HepG2 (cell line): ENCODE measurements around the gene NANOG. TPM values are rescaled to one million over a fixed set of nuclear protein-coding genes. Genes with fewer than 3 reads are reported as not detected.

ENCODE experiments used
- ATAC-seq: fragments of 200-7000 bp; cut with Tn5 transposase; 3 replicates; pipeline ENCODE4 v1.9.1; 2020; ENCODE audit warnings: mild to moderate bottlenecking, moderate library complexity
- BruUV-seq: library from RNA; stranded (reverse); fragments of 400-500 nt; replicated peaks from 2 replicates; lab custom pipeline; 2021; lab: Mats Ljungman, UMichigan
- CTCF ChIA-PET: fragments of 300-600 bp; formaldehyde crosslinking; extraction: SDS; loops from one replicate; lab custom pipeline; 2021; ENCODE audit warnings: low total read pairs, inconsistent platforms, low intra/inter-chr PET ratio; lab: Yijun Ruan, JAX
- POLR2A ChIA-PET: fragments of 350-600 bp; sonication (Branson Sonifier 250); formaldehyde crosslinking; loops from one replicate; lab custom pipeline; 2020; ENCODE audit warnings: antibody characterized with exemption, inconsistent platforms; lab: Yijun Ruan, JAX
- DNase-seq: peaks from one replicate; pipeline ENCODE4 v3.0.0-alpha.2; 2015; ENCODE audit warnings: low spot score
- FAIRE-seq: peaks from 3 replicates; lab custom pipeline; 2011; peaks lifted over from hg19 to GRCh38; lab: Jason Lieb, UNC
- H2AFZ ChIP-seq: one replicate; pipeline ENCODE4 v1.6.1; 2011; ENCODE audit warnings: low read length, inconsistent platforms
- H3K27ac ChIP-seq: fragments of 300-600 bp; 3 replicates; pipeline ENCODE4 v1.8.0; 2011; ENCODE audit warnings: mixed run types, mild to moderate bottlenecking, mixed read lengths, low read length, inconsistent platforms; ENCODE audit not compliant: insufficient read depth; ENCODE audit errors: extremely low read length
- H3K27me3 ChIP-seq, 2 experiments: fragments of 200-600 bp in 1 of 2; 2 replicates in 1 of 2; 3 replicates in 1 of 2; pipeline versions ENCODE4 v1.6.0 to v1.8.0; 2011; ENCODE audit warnings: low read length in 2 of 2, mild to moderate bottlenecking in 2 of 2, moderate library complexity in 2 of 2, inconsistent platforms in 1 of 2; ENCODE audit not compliant: insufficient read depth in 2 of 2, control insufficient read depth in 1 of 2
- H3K36me3 ChIP-seq, 2 experiments: fragments of 200-600 bp in 1 of 2; replicated peaks in 1 of 2; 2 replicates in 1 of 2; 3 replicates in 1 of 2; pipeline versions ENCODE4 v1.5.1 to v1.8.0; 2011; ENCODE audit warnings: low read length in 2 of 2, inconsistent platforms in 1 of 2; ENCODE audit not compliant: insufficient read depth in 2 of 2, control insufficient read depth in 1 of 2
- H3K4me1 ChIP-seq: 2 replicates; pipeline ENCODE4 v1.5.1; 2012; ENCODE audit warnings: low read length, inconsistent platforms; ENCODE audit not compliant: insufficient read depth
- H3K4me2 ChIP-seq: 2 replicates; pipeline ENCODE4 v1.6.0; 2011; ENCODE audit warnings: low read depth, low read length, inconsistent platforms
- H3K4me3 ChIP-seq, 3 experiments: fragments of 200-600 bp in 1 of 3; sonication (generic), shearing (Covaris generic) in 1 of 3; replicated peaks in 1 of 3; 2 replicates each; pipeline ENCODE4 v1.5.1; 2011 to 2016; ENCODE audit warnings: low read length in 3 of 3, inconsistent platforms in 2 of 3, low read depth in 2 of 3, mild to moderate bottlenecking in 2 of 3, control low read depth in 1 of 3, mixed read lengths in 1 of 3; ENCODE audit not compliant: insufficient read depth in 1 of 3
- H3K79me2 ChIP-seq: one replicate; pipeline ENCODE4 v1.6.1; 2011; ENCODE audit warnings: low read length, inconsistent platforms; ENCODE audit not compliant: insufficient read depth
- H3K9ac ChIP-seq: 2 replicates; pipeline ENCODE4 v1.6.0; 2011; ENCODE audit warnings: mild to moderate bottlenecking, low read depth, low read length, inconsistent platforms; ENCODE audit not compliant: insufficient read depth
- H3K9me3 ChIP-seq: 2 replicates; pipeline ENCODE4 v1.5.1; 2012; ENCODE audit warnings: mild to moderate bottlenecking, low read length
- H4K20me1 ChIP-seq: 2 replicates; pipeline ENCODE4 v1.6.0; 2011; ENCODE audit warnings: inconsistent platforms, mild to moderate bottlenecking, low read length, moderate library complexity; ENCODE audit not compliant: insufficient read depth
- CREB1 ChIP-seq, 2 experiments: fragments of 450-650 bp in 1 of 2; IDR thresholded peaks; 2 replicates each; pipeline ENCODE4 v1.6.1; 2016 to 2017; ENCODE audit warnings: control low read depth in 1 of 2, mild to moderate bottlenecking in 1 of 2, missing compliant biosample characterization in 1 of 2, missing genetic modification characterization in 1 of 2
- DZIP1 ChIP-seq: sonication (generic); formaldehyde crosslinking; IDR thresholded peaks from 2 replicates; pipeline ENCODE4 v1.5.0; 2020; ENCODE audit warnings: mild to moderate bottlenecking, missing genetic modification reagents
- GZF1 ChIP-seq: sonication (generic); formaldehyde crosslinking; IDR thresholded peaks from 2 replicates; pipeline ENCODE4 v1.5.1; 2020; ENCODE audit warnings: mild to moderate bottlenecking, missing genetic modification reagents
- JUN ChIP-seq: sonication (generic); formaldehyde crosslinking; IDR thresholded peaks from 2 replicates; pipeline ENCODE4 v1.4.0; 2020; ENCODE audit warnings: mild to moderate bottlenecking, missing genetic modification reagents
- NR2C2 ChIP-seq: sonication (generic); formaldehyde crosslinking; IDR thresholded peaks from 2 replicates; pipeline ENCODE4 v1.4.0; 2020; ENCODE audit warnings: missing genetic modification reagents, mild to moderate bottlenecking, moderate library complexity, borderline replicate concordance
- SNAPC4 ChIP-seq: sonication (generic); formaldehyde crosslinking; IDR thresholded peaks from 2 replicates; pipeline ENCODE4 v1.4.0; 2020; ENCODE audit warnings: mild to moderate bottlenecking, missing genetic modification reagents
- ZBTB10 ChIP-seq: sonication (generic); formaldehyde crosslinking; IDR thresholded peaks from 2 replicates; pipeline ENCODE4 v1.4.0; 2020; ENCODE audit warnings: missing genetic modification reagents, borderline replicate concordance
- ZFX ChIP-seq: sonication (generic); formaldehyde crosslinking; IDR thresholded peaks from 2 replicates; pipeline ENCODE4 v1.4.0; 2020; ENCODE audit warnings: mild to moderate bottlenecking, low read depth, missing genetic modification reagents, moderate library complexity
- ZMAT3 ChIP-seq: sonication (generic); formaldehyde crosslinking; conservative IDR thresholded peaks from 2 replicates; pipeline ENCODE4 v1.7.0; 2021; ENCODE audit warnings: missing genetic modification reagents
- ZNF33A ChIP-seq: sonication (generic); formaldehyde crosslinking; IDR thresholded peaks from 2 replicates; pipeline ENCODE4 v1.5.1; 2020; ENCODE audit warnings: missing genetic modification reagents, mild to moderate bottlenecking, moderate library complexity, borderline replicate concordance
- whole genome bisulfite sequencing: methylation state at CpG from one replicate; pipeline ENCODE4 v1.1.6; 2017; ENCODE audit warnings: low lambda C conversion rate; 5-methylcytosine and 5-hydroxymethylcytosine counted together
- in situ Hi-C: cut with HindIII; loops from 2 replicates; pipeline ENCODE4 v1.10.0; 2017; ENCODE audit warnings: low pct_unique_long_range_greater_than_20kb; ENCODE audit not compliant: extremely low pct_ligation_motif_present
- intact Hi-C: fragments of 100-400 bp; cut with micrococcal nuclease; formaldehyde crosslinking; loops from one replicate; pipeline ENCODE4 v1.10.0; 2022; ENCODE audit not compliant: unreplicated experiment
- polyA plus RNA-seq, 8 experiments: library from polyadenylated mRNA; depleted of rRNA in 3 of 8; stranded (reverse) in 7 of 8; unstranded in 1 of 8; fragments of >200 nt; fragmentation: Illumina TruSeq in 4 of 8; extraction: Trizol in 4 of 8; gene quantifications; 2 replicates each; pipeline versions ENCODE4 v1.2.1 to v1.2.3, GENCODE V29; 2011 to 2016; ENCODE audit warnings: low read depth in 4 of 8, missing spikeins in 1 of 8, mixed read lengths in 1 of 8; ENCODE audit not compliant: insufficient read depth in 1 of 8
- total RNA-seq, 5 experiments: library from RNA; depleted of rRNA; stranded (reverse); fragments of >200 nt; fragmentation: Illumina TruSeq; extraction: Trizol; gene quantifications; 2 replicates each; pipeline ENCODE4 v1.2.3, GENCODE V29; 2016; ENCODE audit warnings: low read depth in 1 of 5

The NANOG gene
- total and polyA plus RNA-seq, 2 of the 13 experiments (the other 11 are each of a cell fraction or from before 2014, with no cell fraction given), result 0.04 to 0.24 TPM

GRCh38 chr12:7787574-7788293 is 1.5 kb upstream of the NANOG start:
- Histone ChIP-seq H3K4me1 (peaks cover 12% of the 10 kb centered on the region), H3K9me3 (no peaks in the 10 kb centered on the region), H4K20me1 (no peaks in the 10 kb centered on the region), H3K9ac (no peak overlapping the region), H3K79me2 (no peaks in the 10 kb centered on the region), H3K27me3 (peaks cover 1 to 17% of the 10 kb centered on the region in 2 experiments; a peak in 2 of 5 replicates), H3K27ac (no peak overlapping the region), H3K4me3 (no peak overlapping the region), H2AFZ (no peak overlapping the region), H3K36me3 (no peaks in the 10 kb centered on the region), H3K4me2 (no peak overlapping the region)
- ChIA-PET CTCF (no interaction called here), POLR2A (interaction anchor here (0.7 kb wide), 1 partner anchor 61 kb away, joined by 3 read pairs; no protein-coding TSS in a partner anchor)
- DNase-seq, result peak; percentile 9
- 26% methylated on average over 13 of the region's 13 CpGs for WGBS
- FAIRE-seq, result no peak
- no peak for ATAC-seq
- no TSS peak for BruUV-seq
- intact Hi-C loops, result no loop called here
- in situ Hi-C loops, result no loop called here
- TF ChIP-seq DZIP1 (CRISPR knock-in tag), result no peak
- TF ChIP-seq CREB1 (IDR thresholded peaks at IDR 0.05), result no peak
- no peak for TF ChIP-seq CREB1 (CRISPR knock-in tag; IDR thresholded peaks at IDR 0.05)
- TF ChIP-seq JUN, result no peak
- no peak for TF ChIP-seq ZMAT3 (CRISPR knock-in tag)
- no peak for TF ChIP-seq GZF1
- TF ChIP-seq SNAPC4, result no peak
- TF ChIP-seq ZBTB10 (CRISPR knock-in tag), result no peak
- TF ChIP-seq ZNF33A (CRISPR knock-in tag), result no peak
- TF ChIP-seq NR2C2 (CRISPR knock-in tag), result no peak
- no peak for TF ChIP-seq ZFX
